ENCODE measurements around the gene SRM. TPM values are rescaled to one million over a fixed set of nuclear protein-coding genes. Genes with fewer than 3 reads are reported as not detected.

SRM gene
- total and polyA plus RNA-seq, 2 of the 13 experiments (the other 11 are each of a cell fraction or from before 2014, with no cell fraction given): 27.9 to 31.8 TPM

Other genes starting within 250 kb of the SRM start
- gene TARDBP, start 47.4 kb downstream of the SRM start, total RNA-seq (2016; rRNA removed; fragmentation: Illumina TruSeq; extraction: Trizol): 62.4 and 159 TPM in 2 replicates
- gene TARDBP, start 47.4 kb downstream of the SRM start, polyA plus RNA-seq (2011; rRNA removed): 78.1 and 93.0 TPM in 2 replicates
- gene MASP2, start 12.8 kb downstream of the SRM start, total RNA-seq (2016; rRNA removed; fragmentation: Illumina TruSeq; extraction: Trizol): 3.7 and 7.1 TPM in 2 replicates
- gene MASP2, start 12.8 kb downstream of the SRM start, polyA plus RNA-seq (2011; rRNA removed): 11.8 and 16.7 TPM in 2 replicates
- 67.6 and 68.7 TPM in 2 replicates for gene EXOSC10, start 39.9 kb upstream of the SRM start, total RNA-seq (2016; rRNA removed; fragmentation: Illumina TruSeq; extraction: Trizol)
- gene EXOSC10, start 39.9 kb upstream of the SRM start, polyA plus RNA-seq (2011; rRNA removed): 37.4 and 48.4 TPM in 2 replicates
- gene ANGPTL7, start 129.3 kb upstream of the SRM start, total RNA-seq (2016; rRNA removed; fragmentation: Illumina TruSeq; extraction: Trizol): not detected in 2 replicates
- gene ANGPTL7, start 129.3 kb upstream of the SRM start, polyA plus RNA-seq (2011; rRNA removed): not detected in 2 replicates
- gene MTOR, start 202.5 kb upstream of the SRM start, total RNA-seq (2016; rRNA removed; fragmentation: Illumina TruSeq; extraction: Trizol): 34.6 and 42.8 TPM in 2 replicates
- gene MTOR, start 202.5 kb upstream of the SRM start, polyA plus RNA-seq (2011; rRNA removed): 24.6 and 31.8 TPM in 2 replicates
- 12.5 and 16.9 TPM in 2 replicates for gene UBIAD1, start 213.2 kb upstream of the SRM start, total RNA-seq (2016; rRNA removed; fragmentation: Illumina TruSeq; extraction: Trizol)
- gene UBIAD1, start 213.2 kb upstream of the SRM start, polyA plus RNA-seq (2011; rRNA removed): 20.4 and 26.4 TPM in 2 replicates